HG03039 (cell line): ENCODE measurements around the gene RYR2.

Experiments used
- ATAC-seq: cut with Tn5 transposase; IDR thresholded peaks from one replicate; pipeline ENCODE4 v1.9.1; 2021; ENCODE audit warnings: mild to moderate bottlenecking, moderate library complexity; ENCODE audit not compliant: unreplicated experiment

RYR2 gene

DNA sequence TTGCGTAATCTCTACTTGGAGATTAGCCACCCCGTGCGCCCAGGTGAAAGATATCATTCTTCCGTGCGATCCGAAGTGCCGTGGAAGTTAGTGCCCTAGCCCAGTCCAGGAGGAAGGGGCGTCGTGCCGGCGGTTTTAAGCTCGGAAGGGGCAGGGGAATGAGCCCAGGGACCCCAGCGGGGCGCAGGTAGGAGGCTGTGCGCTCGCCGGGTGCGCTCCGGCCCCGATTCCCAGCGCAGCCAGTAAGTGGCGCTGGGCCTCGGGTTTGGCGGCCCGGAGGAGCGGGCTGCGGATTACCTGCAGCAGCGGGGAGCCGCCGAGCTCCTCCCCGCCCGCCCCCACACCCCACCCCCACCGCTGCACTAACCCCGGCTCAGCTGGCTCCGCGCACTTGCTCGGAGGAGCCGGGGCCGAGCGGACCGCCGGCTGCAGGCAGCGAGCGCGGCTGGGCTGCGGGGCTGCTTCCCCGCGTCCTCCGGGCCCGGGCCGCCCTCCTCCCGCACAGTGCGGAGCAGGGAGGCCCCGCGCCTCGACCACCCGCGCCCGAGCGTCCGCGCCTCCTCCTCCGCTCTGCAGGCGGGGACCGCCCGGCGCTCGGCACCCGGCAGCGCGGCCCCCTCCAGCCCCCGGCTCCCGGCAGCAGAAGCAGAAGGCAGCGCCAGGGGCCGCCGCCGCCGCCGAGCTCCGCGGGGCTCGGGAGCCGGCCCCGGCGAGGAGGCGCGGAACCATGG is at the start of gene RYR2:
Gene RYR2 (plus strand): TSS at position 390 of the 731 bp plus-strand sequence. CDS start 338 bp downstream, at position 728.
- no peak for ATAC-seq

DNA sequence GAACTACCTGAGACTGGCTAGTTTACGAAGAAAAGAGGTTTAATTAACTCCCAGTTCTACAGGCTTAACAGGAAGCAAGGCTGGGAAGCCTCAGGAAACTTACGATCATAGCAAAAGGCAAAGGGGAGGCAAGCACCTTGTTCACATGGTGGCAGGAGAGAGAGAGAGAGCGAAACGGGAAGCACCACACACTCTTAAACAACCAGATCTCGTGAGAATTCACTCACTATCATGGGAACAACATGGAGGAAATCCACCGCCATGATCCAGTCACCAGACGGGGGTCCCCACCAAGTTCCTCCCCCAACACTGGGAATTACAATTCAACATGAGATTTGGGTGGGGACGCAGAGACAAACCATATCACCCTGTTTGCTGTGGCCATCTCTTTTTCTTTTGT is 49.5 kb upstream of the RYR2 start:
- ATAC-seq, result no peak

DNA sequence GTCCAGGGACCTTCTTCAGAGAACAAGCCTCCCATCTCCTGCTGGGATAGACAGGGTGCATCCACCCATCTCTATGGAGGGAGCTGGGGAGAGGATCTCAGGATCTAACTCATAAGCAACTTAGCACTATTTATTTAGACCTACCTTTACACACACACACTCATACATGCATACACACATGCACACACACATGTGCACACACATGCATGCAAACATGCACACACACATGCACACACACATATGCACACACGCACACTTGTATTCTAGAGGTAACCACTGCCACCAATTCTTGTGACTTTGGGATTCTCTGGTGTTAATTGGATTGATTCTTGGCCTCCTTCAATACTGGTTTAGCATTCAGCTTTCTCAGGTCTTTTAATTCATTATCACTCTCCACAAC is 47.5 kb upstream of the RYR2 start:
- no peak for ATAC-seq

DNA sequence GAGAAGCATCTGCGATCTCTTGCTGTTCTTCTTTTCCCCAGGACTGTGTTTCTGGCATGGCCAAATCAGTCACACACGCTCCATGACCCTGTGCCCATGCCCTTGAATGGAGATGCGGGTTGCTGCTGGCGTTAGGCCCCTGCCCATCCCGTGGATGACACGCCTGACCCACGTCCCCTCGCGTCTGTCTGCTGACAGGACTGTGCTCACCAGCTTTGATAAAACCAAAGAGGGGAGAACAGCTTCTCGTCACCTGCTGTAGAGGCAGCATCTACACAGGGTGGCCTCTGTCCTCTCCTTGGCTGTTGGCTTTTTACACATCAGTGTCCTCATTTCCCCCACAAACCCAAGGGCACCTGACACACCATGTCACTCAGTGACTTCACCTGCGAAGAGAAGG is 44.6 kb upstream of the RYR2 start:
- no peak for ATAC-seq

DNA sequence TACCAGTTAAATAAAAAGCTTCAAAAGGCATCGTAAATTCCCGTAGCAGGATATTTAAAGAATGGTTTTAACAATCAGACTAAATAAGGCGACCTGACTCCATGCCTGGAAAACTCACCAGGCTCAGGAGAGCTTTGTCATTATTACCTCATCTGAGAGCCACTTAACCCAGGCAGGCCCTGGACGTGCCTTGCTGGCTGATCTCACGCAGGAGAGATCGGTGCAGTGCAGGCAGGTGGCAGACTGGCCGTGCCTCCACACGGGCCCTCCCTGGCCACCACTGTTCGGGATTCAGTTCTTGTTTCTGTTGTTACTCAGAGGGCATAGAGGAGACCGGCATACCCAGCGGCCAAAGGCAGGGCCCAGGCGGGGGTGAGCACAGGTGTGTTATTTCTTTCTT is 44.1 kb upstream of the RYR2 start:
- ATAC-seq, result no peak

DNA sequence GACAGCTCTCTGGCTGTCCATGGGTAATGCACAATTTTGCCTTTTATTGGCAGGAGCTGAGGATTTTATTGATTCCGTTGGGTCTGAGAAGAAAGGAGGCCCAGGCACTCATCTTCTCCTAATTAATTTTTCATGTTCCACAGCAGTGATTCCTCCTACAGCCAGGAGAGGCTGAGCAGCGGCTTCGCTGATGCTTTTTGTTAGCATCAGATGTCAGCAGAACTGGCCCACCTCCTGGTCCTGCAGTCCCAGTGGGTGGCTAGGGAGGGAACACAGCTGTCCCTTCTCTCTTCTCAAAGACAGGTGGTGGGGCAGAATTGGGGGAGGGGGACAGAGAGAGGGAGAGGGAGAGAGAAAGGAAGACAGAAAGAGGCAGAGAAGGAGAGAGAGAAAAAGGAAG is 43.4 kb upstream of the RYR2 start:
- ATAC-seq, result no peak

DNA sequence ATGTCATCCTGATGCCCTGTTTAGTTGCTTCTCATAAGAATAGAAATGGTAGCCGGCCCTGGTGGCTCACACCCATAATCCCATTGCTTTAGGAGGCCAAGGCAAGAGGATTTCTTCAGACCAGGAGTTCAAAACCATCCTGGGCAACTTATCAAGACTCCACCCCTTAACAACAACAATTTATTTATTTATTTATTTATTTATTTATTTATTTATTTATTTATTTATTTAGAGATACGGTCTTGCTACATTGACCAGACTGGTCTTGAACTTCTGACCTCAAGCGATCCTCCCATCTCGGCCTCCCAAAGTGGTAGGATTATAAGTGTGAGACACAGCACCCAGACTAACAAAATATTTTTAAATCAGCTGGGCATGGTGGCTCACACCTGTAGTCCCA is 41.8 kb upstream of the RYR2 start:
- ATAC-seq, result no peak

DNA sequence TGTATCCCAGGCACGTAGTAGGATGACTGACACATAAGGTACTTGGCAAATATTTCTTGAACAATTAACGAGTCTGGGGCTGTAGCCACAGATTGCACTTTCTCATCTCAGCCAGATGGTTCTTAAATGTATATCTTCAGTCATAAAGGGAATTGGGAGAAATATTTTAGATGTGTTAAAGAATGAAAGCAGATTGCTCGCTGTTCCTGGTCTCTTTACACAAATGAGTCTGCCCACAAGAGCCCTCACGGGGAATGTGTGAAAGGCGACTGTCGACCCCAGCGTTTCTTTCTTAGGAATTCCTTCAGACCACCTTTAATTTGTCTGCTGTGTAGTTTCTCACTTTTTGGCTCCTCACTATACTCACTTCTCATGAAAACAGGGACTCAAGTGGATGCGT is 38.5 kb upstream of the RYR2 start:
- no peak for ATAC-seq

DNA sequence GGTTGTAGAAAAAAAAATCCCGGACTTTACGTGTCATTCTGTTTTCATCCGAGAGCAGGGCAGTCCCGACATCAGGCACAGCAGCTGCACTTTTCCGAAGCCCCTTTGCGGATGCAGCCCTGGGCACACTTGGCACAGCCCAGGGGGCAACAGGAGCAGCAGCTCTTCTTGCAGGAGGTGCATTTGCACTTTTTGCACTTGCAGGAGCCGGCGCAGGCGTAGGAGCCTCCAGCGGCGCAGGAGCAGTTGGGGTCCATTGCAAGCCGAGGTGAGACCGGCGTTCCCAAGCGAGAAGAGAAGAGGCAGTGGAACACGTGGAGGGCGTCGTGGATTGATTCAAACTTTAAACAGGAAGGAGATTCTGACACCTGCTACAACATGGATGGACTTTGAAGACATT is 37.9 kb upstream of the RYR2 start, which contains the start of gene MT1HL1:
Gene MT1HL1 (minus strand): TSS at position 326 of the 400 bp plus-strand sequence. CDS start 69 bp downstream, at position 257.
- ATAC-seq, result no peak

DNA sequence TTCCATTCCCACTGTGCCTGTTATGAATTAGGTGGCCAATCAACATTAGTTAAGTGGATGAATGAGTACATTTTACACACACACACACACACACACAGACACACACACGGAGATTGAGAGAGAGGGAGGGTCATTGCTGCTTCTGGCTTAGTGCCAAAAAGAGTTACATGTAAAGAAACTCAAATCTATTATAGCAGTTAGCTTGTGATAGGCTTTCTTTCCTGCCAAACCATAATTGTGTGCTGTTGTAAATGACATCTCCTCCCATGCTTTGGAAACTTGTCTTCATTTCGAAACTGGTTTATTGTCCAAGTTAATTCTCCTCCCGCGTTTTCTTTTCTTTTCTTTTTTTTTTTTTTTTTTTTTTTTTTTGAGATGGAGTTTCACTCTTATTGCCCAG is 36.3 kb upstream of the RYR2 start:
- ATAC-seq, result no peak

DNA sequence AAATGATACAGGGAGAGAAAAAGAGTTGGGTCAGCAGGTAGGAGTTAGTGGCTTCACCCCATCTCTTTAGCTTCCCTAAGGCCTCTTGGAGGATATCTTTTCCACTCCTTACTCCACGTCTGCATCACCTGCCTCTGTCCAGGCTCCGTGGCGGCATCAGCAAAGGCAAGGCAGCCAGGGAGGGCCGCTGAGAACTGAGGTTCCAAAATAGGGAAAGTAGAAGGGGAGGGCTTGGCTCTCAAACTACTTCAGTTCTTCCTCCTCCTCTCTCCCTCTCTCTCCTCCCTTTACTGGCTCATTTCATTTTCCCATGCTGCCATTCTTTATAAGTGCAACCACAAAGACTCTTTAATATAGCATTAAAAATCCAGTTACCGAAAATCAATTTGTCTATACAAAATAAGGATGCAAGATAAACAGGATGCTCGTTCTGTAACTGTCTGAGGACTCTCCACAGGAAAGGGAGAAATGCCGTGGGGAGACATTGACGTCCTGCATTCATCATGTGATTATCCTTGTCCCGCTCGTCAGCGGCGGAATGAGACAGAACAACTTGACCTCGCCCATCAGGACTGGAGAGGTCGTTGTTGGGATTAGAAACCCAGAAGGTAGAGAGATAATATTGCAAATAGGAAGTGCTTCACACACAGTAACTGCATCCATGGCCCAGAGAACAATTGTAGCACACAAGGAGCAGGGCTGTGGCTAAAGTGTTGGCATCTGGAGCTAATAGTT is 34.7 kb upstream of the RYR2 start:
- no peak for ATAC-seq

DNA sequence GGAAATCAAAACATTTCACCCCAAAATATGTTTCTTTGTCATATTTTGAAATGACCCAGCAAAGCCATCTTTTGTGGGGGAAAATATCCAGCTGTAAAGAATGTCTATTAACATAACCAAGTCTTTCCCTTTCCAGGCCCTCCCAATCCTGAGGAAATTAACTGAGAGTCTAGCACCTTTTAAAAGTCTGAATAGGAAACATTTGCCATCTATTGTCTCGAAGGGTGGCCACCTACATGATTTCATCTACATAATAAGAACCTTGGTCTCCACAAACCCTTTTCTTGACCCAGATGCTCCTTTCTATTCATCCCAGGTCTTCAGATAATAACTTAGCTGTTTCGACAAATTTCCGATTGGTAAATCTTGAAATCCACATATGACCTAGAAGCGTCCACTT is 32.4 kb upstream of the RYR2 start:
- ATAC-seq, result no peak

DNA sequence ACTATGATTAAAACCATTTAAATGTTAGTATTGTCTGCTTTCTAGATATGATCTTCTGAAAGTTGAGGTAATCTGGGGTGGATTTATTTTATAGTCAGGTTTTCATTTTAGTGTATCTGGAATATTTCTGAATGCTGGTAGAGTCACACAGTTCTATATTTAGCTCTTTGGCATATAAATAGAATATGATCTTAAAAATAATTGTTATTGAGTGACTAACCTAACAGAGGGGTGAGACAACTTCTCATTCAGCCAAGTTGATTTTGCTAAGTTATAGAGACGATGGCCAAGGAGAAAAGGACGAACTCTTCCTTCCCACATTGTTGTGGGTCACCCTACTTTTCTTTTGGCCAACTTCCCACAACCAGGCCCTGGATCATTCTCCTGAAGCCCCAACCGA is 30.6 kb upstream of the RYR2 start:
- no peak for ATAC-seq

DNA sequence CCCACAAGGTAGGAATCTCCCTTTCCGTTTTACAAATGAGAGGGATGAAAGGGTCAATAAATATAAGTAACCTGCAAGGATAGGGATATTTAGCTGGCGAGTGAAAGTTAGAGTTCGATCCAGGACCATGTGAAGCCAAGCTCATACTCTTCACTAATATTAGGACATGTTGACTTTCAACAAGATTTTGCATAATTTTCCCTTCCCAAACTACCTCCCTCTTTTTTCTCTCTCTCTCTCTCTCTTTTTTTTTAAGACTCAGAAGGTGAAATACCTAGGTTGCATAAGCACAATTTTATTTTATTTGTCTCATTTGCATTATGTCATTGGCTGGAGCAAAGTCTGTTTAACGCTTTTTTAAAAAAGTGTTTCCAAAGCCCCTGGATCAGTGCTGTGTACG is 29.6 kb upstream of the RYR2 start:
- ATAC-seq, result no peak

DNA sequence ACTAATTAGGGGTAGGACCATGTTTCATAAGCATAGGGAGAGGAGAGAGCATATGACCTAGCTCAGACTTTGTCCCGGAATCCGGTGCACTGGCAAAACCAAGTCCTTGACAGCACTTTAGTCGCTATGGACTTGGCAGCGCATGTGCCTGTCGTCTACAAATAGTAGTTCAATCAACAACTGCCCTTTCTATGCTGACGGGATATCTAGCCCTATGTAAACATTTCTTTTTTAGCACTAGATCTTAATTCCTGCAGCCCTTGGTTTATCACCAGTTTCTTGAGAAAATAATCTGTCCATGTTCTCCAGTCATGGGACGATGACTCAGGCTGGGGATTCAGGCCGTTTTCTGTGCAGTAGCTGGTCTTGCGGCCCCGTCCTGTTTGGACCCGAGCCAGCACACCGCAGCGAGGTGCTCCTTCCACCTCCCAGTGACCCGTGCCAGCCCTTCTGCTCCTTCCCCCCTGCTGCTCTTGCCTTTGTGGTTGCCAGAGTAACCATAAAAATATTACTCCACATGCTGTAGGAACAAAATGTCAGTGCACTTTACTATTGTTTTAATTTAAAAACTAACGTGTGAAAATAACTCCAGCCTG is 29.1 kb upstream of the RYR2 start:
- ATAC-seq, result no peak

DNA sequence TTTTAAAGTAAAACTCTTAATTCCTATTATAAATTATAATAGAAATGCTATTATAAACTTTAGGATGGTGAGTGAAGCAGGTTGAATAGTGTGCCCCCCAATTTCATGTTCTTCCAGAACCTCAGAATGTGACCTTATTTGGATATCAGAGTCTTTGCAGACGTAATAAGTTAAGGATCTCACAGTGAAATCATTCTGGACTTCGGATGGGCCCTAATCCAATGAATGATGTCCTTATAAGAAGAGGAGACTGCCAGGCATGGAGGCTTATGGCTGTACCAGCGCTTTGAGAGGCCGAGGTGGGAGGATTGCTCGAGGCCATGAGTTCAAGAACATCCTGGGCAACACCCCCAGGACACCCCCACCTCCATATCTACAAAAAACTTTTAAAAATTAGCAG is 28.4 kb upstream of the RYR2 start:
- no peak for ATAC-seq

DNA sequence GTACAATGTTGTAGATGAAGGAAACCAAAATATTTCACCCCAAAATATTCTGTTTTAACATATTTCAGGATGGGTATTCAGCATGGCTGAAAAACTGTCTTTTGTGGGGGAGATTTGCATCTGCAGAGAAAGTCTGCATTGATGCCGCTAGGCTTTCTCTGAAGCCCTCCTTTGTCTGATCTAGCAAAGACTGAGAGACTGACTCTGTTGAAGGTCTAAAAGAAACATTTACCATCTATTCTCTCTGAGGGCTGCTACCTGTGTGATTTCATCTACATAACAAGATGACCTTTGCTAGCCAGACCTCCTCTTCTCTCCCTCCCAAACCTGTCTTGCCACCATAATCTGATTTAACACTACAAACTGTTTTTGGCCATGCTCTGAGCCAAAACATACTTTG is 25.4 kb upstream of the RYR2 start:
- no peak for ATAC-seq

DNA sequence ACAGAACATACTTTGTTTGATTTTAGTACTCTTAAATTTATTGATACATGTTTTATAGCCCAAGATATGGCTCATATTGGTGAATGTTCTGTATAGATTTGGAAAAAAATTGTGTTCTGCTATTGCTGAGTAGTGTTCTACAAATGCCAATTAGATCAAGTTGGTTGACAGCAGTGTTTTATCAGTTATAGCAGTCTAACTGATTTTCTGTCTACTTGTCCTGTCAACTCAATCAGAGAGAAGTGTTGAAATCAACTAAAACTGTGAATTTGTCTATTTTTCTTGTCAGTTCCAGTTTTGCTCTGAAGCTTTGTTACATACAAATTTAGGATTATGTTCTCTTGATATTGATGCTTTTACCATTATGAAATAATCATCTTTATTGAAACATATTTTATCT is 23.1 kb upstream of the RYR2 start:
- ATAC-seq, result no peak

DNA sequence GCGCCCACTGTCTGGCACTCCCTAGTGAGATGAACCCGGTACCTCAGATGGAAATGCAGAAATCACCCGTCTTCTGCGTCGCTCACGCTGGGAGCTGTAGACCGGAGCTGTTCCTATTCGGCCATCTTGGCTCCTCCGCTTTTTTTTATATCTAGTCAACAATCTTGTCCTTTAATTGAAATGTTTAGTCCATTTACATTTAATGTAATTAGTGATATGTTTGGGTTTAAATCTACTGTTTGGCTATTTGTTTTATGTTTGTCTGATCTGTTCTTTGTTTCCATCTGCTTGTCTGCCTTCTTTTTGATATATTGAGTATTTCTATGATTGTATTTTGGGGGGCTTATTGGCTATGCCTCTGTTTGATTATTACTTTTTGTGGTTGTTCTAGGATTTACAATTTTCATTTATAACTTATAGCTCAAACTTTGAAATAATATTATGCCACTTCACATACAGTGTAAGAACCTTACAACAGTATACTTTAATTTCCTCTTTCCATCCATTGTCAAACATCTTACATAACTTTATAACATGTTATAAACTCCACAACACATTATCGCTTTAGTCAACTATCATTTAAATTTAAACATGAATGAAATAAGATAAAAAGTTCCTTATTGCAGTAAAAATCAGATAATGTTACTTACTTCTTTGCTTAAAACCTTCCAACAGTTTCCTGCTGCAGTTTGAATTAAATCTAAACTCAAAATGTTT is 16.5 kb upstream of the RYR2 start:
- no peak for ATAC-seq

DNA sequence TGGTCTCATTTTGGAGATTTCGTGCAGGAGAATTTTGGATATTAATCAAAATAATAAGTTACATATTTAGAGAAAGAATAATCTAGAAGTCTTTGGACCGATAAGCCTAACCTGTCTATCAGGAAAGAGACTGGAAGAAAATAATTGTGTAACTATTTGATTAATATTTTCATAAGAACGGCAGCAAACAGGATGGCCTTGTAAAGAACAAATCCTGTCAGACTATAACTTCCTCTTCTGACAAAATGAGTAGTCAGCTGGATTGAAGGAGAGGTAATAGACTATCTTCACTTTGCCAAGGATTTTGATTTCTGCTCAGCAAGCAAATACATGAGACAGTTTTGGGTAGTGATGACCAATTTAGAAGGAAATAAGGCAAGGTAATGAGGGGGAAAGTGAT is 12.7 kb upstream of the RYR2 start:
- no peak for ATAC-seq

DNA sequence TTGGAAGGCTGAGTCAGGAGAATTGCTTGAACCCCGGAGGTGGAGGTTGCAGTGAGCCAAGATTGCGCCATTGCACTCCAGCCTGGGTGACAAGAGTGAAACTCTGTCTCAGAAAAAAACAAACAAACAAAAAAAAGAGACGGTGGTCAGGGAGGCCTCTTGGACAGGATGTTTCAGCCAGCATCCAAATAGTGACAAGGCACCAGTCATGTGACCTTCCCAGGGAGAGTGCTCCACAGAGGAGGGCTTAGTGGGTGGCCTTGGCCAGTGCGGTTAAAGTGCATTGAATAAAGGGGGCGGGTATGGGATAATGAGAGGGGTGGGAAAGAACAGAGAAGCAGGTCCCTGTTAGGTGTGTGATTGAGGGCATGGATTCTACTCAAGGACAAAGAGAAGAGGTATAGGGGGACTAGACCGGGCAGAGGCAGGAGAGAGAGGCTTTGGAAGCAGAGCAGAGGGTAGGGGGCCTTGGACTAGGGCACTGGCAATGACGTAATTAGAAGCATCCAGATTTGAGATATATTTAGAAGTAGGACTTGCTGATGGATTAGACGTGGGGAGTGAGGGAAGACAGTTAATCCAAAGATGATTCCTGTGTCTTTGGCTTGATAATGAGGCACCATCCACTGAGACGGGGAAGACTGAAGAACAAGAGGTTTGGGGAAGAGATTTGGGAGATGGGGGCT is 12.0 kb upstream of the RYR2 start:
- no peak for ATAC-seq
